GM12878 (cell line): ENCODE results near the gene LGALS1. TPM values are rescaled to one million over a fixed set of nuclear protein-coding genes. Genes with fewer than 3 reads are reported as not detected.

Experiments
- ATAC-seq: fragments of 200-7000 bp; cut with Tn5 transposase; 3 replicates; pipeline ENCODE4 v1.9.1; 2020; ENCODE audit warnings: mild to moderate bottlenecking, moderate library complexity
- BruUV-seq: library from RNA; stranded (reverse); fragments of 400-500 nt; replicated peaks from 2 replicates; lab custom pipeline; 2021; lab: Mats Ljungman, UMichigan
- CTCF ChIA-PET: fragments of 300-600 bp; sonication (Branson Sonifier 250); formaldehyde crosslinking; extraction: SDS; loops from one replicate; lab custom pipeline; 2021; ENCODE audit warnings: inconsistent platforms; lab: Yijun Ruan, JAX
- POLR2A ChIA-PET: fragments of 350-600 bp; formaldehyde crosslinking; extraction: SDS; loops from one replicate; lab custom pipeline; 2021; ENCODE audit warnings: inconsistent platforms; lab: Charles Lee
- RAD21 ChIA-PET: fragments of 300-600 bp; sonication (Branson Sonifier 250); formaldehyde crosslinking; loops from one replicate; lab custom pipeline; 2023; ENCODE audit warnings: antibody characterized with exemption; ENCODE audit not compliant: unreplicated experiment; lab: Charles Lee
- SMC1A ChIA-PET: fragments of 300-600 bp; sonication (Branson Sonifier 250); formaldehyde crosslinking; loops from one replicate; lab custom pipeline; 2023; ENCODE audit not compliant: unreplicated experiment, uncharacterized antibody; lab: Charles Lee
- DNase-seq: peaks from one replicate; pipeline ENCODE4 v3.0.0-alpha.2; 2011; ENCODE audit warnings: low read depth, low spot score
- FAIRE-seq: peaks from 3 replicates; lab custom pipeline; 2011; peaks lifted over from hg19 to GRCh38; lab: Jason Lieb, UNC
- H2AFZ ChIP-seq: 2 replicates; pipeline ENCODE4 v1.6.0; 2011; ENCODE audit warnings: low read depth, low read length, control low read depth; ENCODE audit not compliant: control insufficient read depth
- H3K27ac ChIP-seq: 2 replicates; pipeline ENCODE4 v1.5.1; 2011; ENCODE audit warnings: control low read depth; ENCODE audit not compliant: control insufficient read depth, insufficient read depth
- H3K27me3 ChIP-seq, 2 experiments: replicated peaks in 1 of 2; 2 replicates each; pipeline versions ENCODE4 v1.6.0 to v1.6.1; 2011; ENCODE audit warnings: low read length in 1 of 2; ENCODE audit not compliant: control insufficient read depth in 2 of 2, insufficient read depth in 2 of 2
- H3K36me3 ChIP-seq, 2 experiments: 2 replicates each; pipeline ENCODE4 v1.5.1; 2011; ENCODE audit warnings: low read length in 1 of 2; ENCODE audit not compliant: control insufficient read depth in 2 of 2, insufficient read depth in 2 of 2
- H3K4me1 ChIP-seq: 2 replicates; pipeline ENCODE4 v1.6.1; 2011; ENCODE audit warnings: mild to moderate bottlenecking, low read length, moderate library complexity, mixed read lengths; ENCODE audit not compliant: control insufficient read depth, insufficient read depth
- H3K4me2 ChIP-seq: 2 replicates; pipeline ENCODE4 v1.6.0; 2011; ENCODE audit warnings: control low read depth; ENCODE audit not compliant: control insufficient read depth, insufficient read depth
- H3K4me3 ChIP-seq: fragments of 200-600 bp; sonication (generic); 2 replicates; pipeline ENCODE4 v1.5.1; 2016
- H3K79me2 ChIP-seq: 2 replicates; pipeline ENCODE4 v1.6.0; 2011; ENCODE audit warnings: low read length; ENCODE audit not compliant: control insufficient read depth, insufficient read depth
- H3K9ac ChIP-seq: 2 replicates; pipeline ENCODE4 v1.8.0; 2011; ENCODE audit warnings: low read length, control low read depth, mixed read lengths; ENCODE audit not compliant: control insufficient read depth, insufficient read depth
- H3K9me3 ChIP-seq: replicated peaks from 3 replicates; pipeline ENCODE4 v1.5.1; 2011; ENCODE audit warnings: mild to moderate bottlenecking, low read length; ENCODE audit not compliant: control insufficient read depth, insufficient read depth
- H4K20me1 ChIP-seq: 2 replicates; pipeline ENCODE4 v1.6.0; 2011; ENCODE audit not compliant: control insufficient read depth, insufficient read depth
- CBX5 ChIP-seq: sonication (generic); IDR thresholded peaks from 2 replicates; pipeline ENCODE4 v1.6.1; 2016; ENCODE audit warnings: low read depth, moderate library complexity, mild to moderate bottlenecking, inconsistent platforms
- EED ChIP-seq: sonication (generic); IDR thresholded peaks from 2 replicates; pipeline ENCODE4 v1.6.1; 2016; ENCODE audit warnings: antibody characterized with exemption, low read depth
- ETV6 ChIP-seq, 2 experiments: fragments of 450-650 bp in 1 of 2; IDR thresholded peaks in 1 of 2; conservative IDR thresholded peaks in 1 of 2; 2 replicates each; pipeline ENCODE4 v1.6.1; 2014; ENCODE audit warnings: antibody characterized with exemption in 1 of 2, borderline replicate concordance in 1 of 2, low read depth in 1 of 2, mild to moderate bottlenecking in 1 of 2, moderate library complexity in 1 of 2
- GATAD2B ChIP-seq: fragments of 450-650 bp; conservative IDR thresholded peaks from 2 replicates; pipeline ENCODE4 v1.6.1; 2017; ENCODE audit warnings: low read depth, mild to moderate bottlenecking, moderate library complexity
- HSF1 ChIP-seq: fragments of 150-350 bp; IDR thresholded peaks from 2 replicates; pipeline ENCODE4 v1.6.1; 2014; ENCODE audit warnings: mild to moderate bottlenecking, low read depth, low read length
- IRF5 ChIP-seq: fragments of 450-650 bp; IDR thresholded peaks from 2 replicates; pipeline ENCODE4 v1.6.1; 2017; ENCODE audit warnings: borderline replicate concordance
- LARP7 ChIP-seq: fragments of 450-650 bp; IDR thresholded peaks from 2 replicates; pipeline ENCODE4 v1.6.1; 2017; ENCODE audit warnings: mild to moderate bottlenecking
- NBN ChIP-seq: fragments of 450-650 bp; IDR thresholded peaks from 2 replicates; pipeline ENCODE4 v1.6.1; 2016
- PAX5 ChIP-seq: IDR thresholded peaks from 2 replicates; pipeline ENCODE4 v1.6.1; 2011; ENCODE audit warnings: low read depth, low read length, borderline replicate concordance
- PKNOX1 ChIP-seq: fragments of 450-650 bp; IDR thresholded peaks from 2 replicates; pipeline ENCODE4 v1.6.1; 2016; ENCODE audit warnings: mild to moderate bottlenecking
- POLR2A ChIP-seq: IDR thresholded peaks from 2 replicates; pipeline ENCODE4 v1.6.1; 2011; ENCODE audit warnings: low read depth, mild to moderate bottlenecking, low read length
- POLR2AphosphoS2 ChIP-seq: IDR thresholded peaks from 2 replicates; pipeline ENCODE4 v1.6.1; 2011; ENCODE audit warnings: low read depth, mild to moderate bottlenecking, low read length, improper control_type of control experiment, moderate library complexity
- SIX5 ChIP-seq: IDR thresholded peaks from 2 replicates; pipeline ENCODE4 v1.6.1; 2011; ENCODE audit warnings: mild to moderate bottlenecking, low read depth, low read length, moderate library complexity; ENCODE audit not compliant: severe bottlenecking
- SMC3 ChIP-seq: IDR thresholded peaks from 2 replicates; pipeline ENCODE4 v1.6.1; 2011; ENCODE audit warnings: low read length, improper control_type of control experiment, borderline replicate concordance
- STAT3 ChIP-seq: IDR thresholded peaks from 2 replicates; pipeline ENCODE4 v1.6.1; 2011; ENCODE audit warnings: low read depth, low read length, improper control_type of control experiment
- SUZ12 ChIP-seq: fragments of 200-600 bp; sonication (generic); IDR thresholded peaks from one replicate; pipeline ENCODE4 v1.6.1; 2018; ENCODE audit warnings: antibody characterized with exemption, mild to moderate bottlenecking; ENCODE audit not compliant: unreplicated experiment
- USF2 ChIP-seq: IDR thresholded peaks from 2 replicates; pipeline ENCODE4 v1.6.1; 2011; ENCODE audit warnings: low read depth, low read length, improper control_type of control experiment, borderline replicate concordance
- ZNF217 ChIP-seq: fragments of 450-650 bp; IDR thresholded peaks from 2 replicates; pipeline ENCODE4 v1.6.1; 2017; ENCODE audit warnings: antibody characterized with exemption, mild to moderate bottlenecking
- ZSCAN29 ChIP-seq: fragments of 450-650 bp; IDR thresholded peaks from 2 replicates; pipeline ENCODE4 v1.6.1; 2017; ENCODE audit warnings: mild to moderate bottlenecking, moderate library complexity
- WGBS: methylation state at CpG from one replicate; pipeline ENCODE4 v1.1.6; 2016; ENCODE audit warnings: low lambda C conversion rate; ENCODE audit not compliant: insufficient replicate concordance, insufficient coverage; ENCODE audit errors: missing lambda C conversion rate; 5-methylcytosine and 5-hydroxymethylcytosine counted together
- in situ Hi-C: fragments of 300-500 bp; cut with MboI; formaldehyde crosslinking; loops from 9 replicates; pipeline ENCODE4 v1.14.3; 2018; ENCODE audit warnings: mixed read lengths
- intact Hi-C: fragments of 100-400 bp; cut with micrococcal nuclease; formaldehyde crosslinking; loops from one replicate; pipeline ENCODE4 v1.14.2; 2022; ENCODE audit not compliant: unreplicated experiment
- polyA plus RNA-seq, 11 experiments: library from polyadenylated mRNA; depleted of rRNA in 4 of 11; unstranded in 6 of 11; stranded (reverse) in 5 of 11; fragments of >200 nt; fragmentation: Nextera tagmentation in 4 of 11; fragmentation: Illumina TruSeq in 1 of 11; extraction: Ambion mirVana in 4 of 11; extraction: Trizol in 1 of 11; gene quantifications; 1 replicate in 1 of 11; 2 replicates in 10 of 11; pipeline versions ENCODE4 v1.2.1 to v1.2.3, GENCODE V29; 2011 to 2016; ENCODE audit warnings: inconsistent platforms in 2 of 11, missing spikeins in 2 of 11, low read depth in 1 of 11
- total RNA-seq, 4 experiments: library from RNA; depleted of rRNA in 3 of 4; stranded (reverse); fragments of >200 nt in 3 of 4; fragmentation: Illumina TruSeq in 1 of 4; extraction: Trizol in 1 of 4; gene quantifications; 2 replicates each; pipeline versions ENCODE4 v1.2.1 to v1.2.3, GENCODE V29; 2013 to 2021

Gene LGALS1
- total and polyA plus RNA-seq, 10 of the 15 experiments (the other 5 are each of a cell fraction or from before 2014, with no cell fraction given): 312 to 1,889 (median 706) TPM

GRCh38 chr22:37638391-37639069 is 36.9 kb upstream of the LGALS1 start:
- H3K4me1 ChIP-seq: peaks cover 74% of the 10 kb centered on the region
- H3K27me3 ChIP-seq: no peaks in the 10 kb centered on the region
- RAD21 ChIA-PET: interaction anchor here (1.2 to 10.1 kb wide), 6 partner anchors 13 to 47 kb away, joined by 4 to 173 read pairs (median 48); partner anchors contain the start of genes GGA1, NOL12 and PDXP
- no peak for FAIRE-seq
- H3K9ac ChIP-seq: peak overlapping the region; percentile 87
- CTCF ChIA-PET: interaction anchor here (2.5 to 15.9 kb wide), 4 partner anchors 16 to 40 kb away, joined by 24 to 396 read pairs (median 268); partner anchors contain the start of genes GGA1, LGALS1, NOL12 and PDXP
- no peaks in the 10 kb centered on the region for H3K9me3 ChIP-seq
- H2AFZ ChIP-seq: no peak overlapping the region; the same call in 1 of the 2 replicates
- BruUV-seq: no TSS peak
- peaks cover 27% of the 10 kb centered on the region for H3K79me2 ChIP-seq
- in situ Hi-C loops (no loop called here), intact Hi-C loops (no loop called here)
- DNase-seq: no peak
- ATAC-seq: peak; percentile 24
- H3K4me3 ChIP-seq: peak overlapping the region; percentile 96
- POLR2A ChIA-PET: interaction anchor here (0.6 to 8.2 kb wide), 6 partner anchors 12 to 59 kb away, joined by 5 to 67 read pairs (median 15); partner anchors contain the start of genes GGA1, LGALS1, LGALS2 and PDXP
- no peaks in the 10 kb centered on the region for H4K20me1 ChIP-seq
- no peak for TF ChIP-seq SUZ12
- no peak for TF ChIP-seq IRF5
- no peak for TF ChIP-seq ETV6 (conservative IDR thresholded peaks at IDR 0.05 in 1 of 2, IDR thresholded peaks at IDR 0.05 in 1 of 2; ENCODE audit: borderline replicate concordance in 1 of 2, low read depth in 1 of 2)
- TF ChIP-seq NBN: no peak
- TF ChIP-seq POLR2AphosphoS2: no peak
- TF ChIP-seq SMC3: no peak
- TF ChIP-seq CBX5: no peak
- TF ChIP-seq HSF1: no peak
- no peak for TF ChIP-seq ZNF217
- no peak for TF ChIP-seq SIX5
- TF ChIP-seq STAT3: no peak
- no peak for TF ChIP-seq USF2
- TF ChIP-seq ZSCAN29: no peak
- peak; percentile 4; the same call in 1 of the 2 replicates for TF ChIP-seq PAX5
- no peak; the same call in 1 of the 2 replicates for TF ChIP-seq LARP7
- 0 out of 2 replicates have a peak, but pooled peaks have one; percentile 20 for TF ChIP-seq GATAD2B
- TF ChIP-seq EED: no peak
- TF ChIP-seq POLR2A: peak; percentile 65
- no peak for TF ChIP-seq PKNOX1
- H3K36me3 ChIP-seq: peaks cover 4 to 6% of the 10 kb centered on the region in 2 experiments; a peak in 3 of 4 replicates
- H3K4me2 ChIP-seq: peak overlapping the region; percentile 98
- peak overlapping the region; percentile 86; the same call in 1 of the 2 replicates for H3K27ac ChIP-seq
- SMC1A ChIA-PET: interaction anchor here (0.9 to 8.6 kb wide), 10 partner anchors 12 to 45 kb away, joined by 3 to 108 read pairs (median 6); partner anchors contain the start of genes GGA1, LGALS1 and PDXP
- WGBS: 22% methylated on average over 11 of the region's 11 CpGs
